NCI-H1105 treated with DMSO at 0.1 percent for 48 hours (cell line): ENCODE measurements around the gene PRDM15.

Source experiments
- DNase-seq: peaks from one replicate; lab custom pipeline; 2025; lab: John Stamatoyannopoulos, UW

Gene PRDM15

DNA sequence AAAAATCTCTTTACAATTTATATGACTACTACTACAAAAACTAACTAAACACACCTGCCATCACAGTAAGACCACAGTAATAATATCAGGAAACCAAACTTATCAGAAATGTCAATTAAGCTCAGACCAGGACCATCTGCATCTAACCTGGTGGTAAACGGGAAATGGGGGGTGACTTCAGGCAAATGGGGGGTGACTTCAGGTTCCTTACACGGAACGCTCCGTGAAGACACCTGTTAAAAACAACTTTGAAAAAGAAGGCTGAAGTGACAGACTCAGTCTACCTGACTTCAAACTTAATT is 15.8 kb downstream of the PRDM15 start:
- no peak for DNase-seq

- no peak for DNase-seq
Measured at GRCh38 chr21:41861987-41862386, 17.2 kb downstream of the PRDM15 start.

GRCh38 chr21:41861255-41861654 is 17.9 kb downstream of the PRDM15 start:
- no peak for DNase-seq

GRCh38 chr21:41859297-41859980 is 19.7 kb downstream of the PRDM15 start:
- no peak for DNase-seq

DNA sequence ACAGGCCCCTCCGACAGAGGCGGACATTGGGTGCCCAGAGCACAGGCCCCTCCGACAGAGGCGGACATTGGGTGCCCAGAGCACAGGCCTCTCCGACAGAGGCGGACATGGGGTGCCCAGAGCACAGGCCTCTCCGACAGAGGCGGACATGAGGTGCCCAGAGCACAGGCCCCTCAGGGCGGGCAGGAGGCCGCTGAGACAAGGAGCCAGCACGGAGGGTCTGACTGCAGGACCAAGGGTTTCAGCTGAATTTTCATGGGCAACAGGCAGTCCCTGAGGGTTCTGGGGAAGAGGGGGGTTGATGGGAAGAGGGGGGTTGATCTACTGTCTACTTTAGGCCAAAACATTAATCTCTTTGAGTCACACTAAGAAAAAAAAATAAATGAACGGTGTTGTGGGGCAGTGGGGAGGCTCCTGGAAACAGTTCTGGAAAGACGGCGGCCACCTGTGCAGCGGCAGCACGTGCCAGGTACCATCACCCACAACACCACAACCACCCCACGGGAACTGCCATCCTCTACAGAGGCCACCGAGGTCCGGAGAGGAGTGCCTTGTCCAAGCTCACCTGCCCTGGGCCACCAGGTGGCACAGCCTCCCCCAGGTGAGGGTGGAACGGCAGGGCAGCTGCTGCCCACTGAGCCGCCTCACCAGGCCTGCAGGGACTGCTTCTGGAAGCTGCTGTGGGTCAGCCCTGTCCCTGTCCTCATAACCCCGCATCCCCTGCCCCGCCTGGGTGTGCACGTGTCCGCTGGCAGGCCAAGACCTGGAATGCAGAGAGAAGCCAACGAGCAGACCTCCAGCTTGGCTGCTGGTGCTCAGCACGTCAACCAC is 20.5 kb downstream of the PRDM15 start:
- DNase-seq, result no peak

DNA sequence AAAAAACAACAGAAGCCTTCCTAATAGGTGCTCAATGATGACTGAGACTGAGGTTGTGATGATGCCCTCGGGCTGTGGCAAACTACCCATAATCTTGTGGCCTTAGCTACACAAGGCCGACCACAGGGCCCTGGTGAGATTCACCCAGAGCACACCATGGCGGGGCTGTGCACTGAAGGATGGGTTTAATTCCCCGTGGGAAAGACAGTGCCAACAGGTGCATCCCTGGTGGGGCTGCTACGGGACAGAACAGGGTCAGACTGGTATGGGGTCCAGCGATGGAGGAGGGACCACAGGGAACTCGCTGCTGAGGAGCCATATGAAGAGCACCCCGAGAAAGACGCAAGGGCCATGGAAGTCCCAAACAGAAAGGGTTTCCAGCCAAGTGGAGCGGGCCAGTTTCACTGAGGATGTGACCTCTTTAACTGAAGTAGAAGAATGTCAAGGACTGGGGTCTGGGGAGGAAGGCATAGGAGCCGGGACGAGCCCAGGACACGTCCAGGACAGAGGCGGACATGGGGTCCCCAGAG is 21.3 kb downstream of the PRDM15 start:
- DNase-seq, result no peak

GRCh38 chr21:41856572-41856971 is 22.6 kb downstream of the PRDM15 start:
- DNase-seq, result no peak

DNA sequence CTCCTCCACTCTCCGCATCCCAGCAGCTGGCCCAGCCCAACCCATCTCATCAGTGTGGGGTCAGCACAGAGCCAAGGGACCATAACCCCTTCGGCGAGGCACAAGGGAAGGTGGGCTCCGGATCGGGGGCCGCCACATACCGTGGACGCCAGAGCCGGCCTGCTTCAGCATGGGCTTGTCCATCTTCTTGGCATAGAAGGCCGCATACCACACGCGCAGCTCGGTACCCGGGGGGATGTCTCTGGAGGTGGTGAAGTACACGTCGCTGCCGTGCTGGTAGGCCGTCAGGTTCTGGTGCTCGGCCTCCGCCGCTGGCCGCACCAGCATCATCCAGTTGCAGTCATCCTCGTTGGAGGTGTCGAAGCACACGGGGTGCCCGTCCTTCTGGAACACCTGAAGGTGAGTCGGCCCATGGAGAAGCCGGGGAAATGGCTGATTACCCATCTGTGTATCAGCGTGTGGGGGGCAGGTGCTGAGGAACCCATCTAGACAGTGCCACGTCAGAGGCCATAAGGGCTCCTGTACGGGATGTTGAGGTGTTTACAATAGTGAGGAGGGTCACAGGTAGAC is 24.6 kb downstream of the PRDM15 start:
- DNase-seq, result no peak

GRCh38 chr21:41852929-41853320 is 26.2 kb downstream of the PRDM15 start:
- DNase-seq, result no peak

- no peak for DNase-seq
Measured at GRCh38 chr21:41852151-41852928, 26.8 kb downstream of the PRDM15 start.

GRCh38 chr21:41851090-41851790 is 27.9 kb downstream of the PRDM15 start:
- DNase-seq, result peak; percentile 87

GRCh38 chr21:41850085-41850484 is 29.1 kb downstream of the PRDM15 start:
- no peak for DNase-seq

GRCh38 chr21:41848958-41849580 is 30.1 kb downstream of the PRDM15 start:
- DNase-seq, result no peak

GRCh38 chr21:41848533-41848932 is 30.6 kb downstream of the PRDM15 start:
- no peak for DNase-seq

DNA sequence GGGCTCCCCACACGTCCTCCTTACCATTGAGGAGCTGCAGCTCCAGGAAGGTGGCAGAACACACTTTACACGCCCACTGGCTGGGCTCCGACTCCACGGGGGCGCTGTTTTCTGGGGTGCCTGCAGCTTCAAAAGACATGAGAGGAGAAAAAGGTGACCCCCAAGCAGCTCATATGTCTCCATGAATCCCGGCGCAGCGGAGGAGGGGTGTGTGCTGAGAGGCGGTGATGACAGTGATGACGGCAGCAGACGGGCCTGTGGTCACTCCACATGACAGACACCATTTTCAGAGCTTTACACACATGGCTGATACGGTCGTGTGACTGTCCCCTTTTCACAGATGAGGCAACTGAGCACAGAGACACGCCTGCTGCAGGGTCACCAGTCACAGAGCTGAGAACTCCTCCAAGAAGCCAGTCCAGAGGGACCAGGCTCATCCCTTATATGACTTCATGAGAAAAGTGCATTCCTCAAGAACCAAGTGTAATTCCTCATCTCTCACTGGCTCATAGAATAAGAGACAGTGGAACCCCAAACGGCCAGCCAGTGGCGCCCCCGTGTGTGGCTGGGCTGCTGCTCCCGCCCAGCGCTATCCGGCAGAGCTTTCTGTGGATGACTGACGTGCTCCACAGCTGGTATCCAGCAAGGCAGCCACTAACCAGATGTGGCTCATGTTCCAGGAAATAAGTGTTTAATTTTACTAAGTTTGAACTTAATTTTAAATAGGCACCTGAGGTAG is 31.9 kb downstream of the PRDM15 start:
- no peak for DNase-seq

- DNase-seq, result no peak
Measured at GRCh38 chr21:41846536-41846935, 32.6 kb downstream of the PRDM15 start.

GRCh38 chr21:41846033-41846317 is 33.2 kb downstream of the PRDM15 start:
- DNase-seq, result no peak

- no peak for DNase-seq
Measured at GRCh38 chr21:41845310-41846032, 33.7 kb downstream of the PRDM15 start.

- DNase-seq, result no peak
Measured at GRCh38 chr21:41843584-41843983, 35.6 kb downstream of the PRDM15 start.

GRCh38 chr21:41840880-41841279 is 38.3 kb downstream of the PRDM15 start:
- DNase-seq, result no peak
